CD4-positive, alpha-beta T cell (primary cell): ENCODE results near the gene ITLN2. TPM values are rescaled to one million over a fixed set of nuclear protein-coding genes. Genes with fewer than 3 reads are reported as not detected.
"Not testable (repeated sequence)": the region's sequence is repeated elsewhere in the genome, so short reads cannot be mapped to it uniquely, and the experiment has no call there.

ENCODE experiments used
- ATAC-seq: fragments of 200-7000 bp; cut with Tn5 transposase; one replicate; pipeline ENCODE4 v1.10.0; 2022; ENCODE audit warnings: mild to moderate bottlenecking; ENCODE audit not compliant: poor library complexity
- CTCF ChIA-PET: fragments of 350-600 bp; sonication (Branson Sonifier 250); formaldehyde crosslinking; loops from one replicate; lab custom pipeline; 2021; ENCODE audit warnings: antibody characterized with exemption, inconsistent platforms; lab: Charles Lee
- POLR2A ChIA-PET: fragments of 350-600 bp; sonication (Branson Sonifier 250); formaldehyde crosslinking; loops from one replicate; lab custom pipeline; 2021; ENCODE audit warnings: antibody characterized with exemption, inconsistent platforms; lab: Charles Lee
- DNase-seq, 14 experiments: peaks; one replicate each; pipeline ENCODE4 v3.0.0-alpha.2; 2013 to 2020; ENCODE audit warnings: mixed read lengths in 2 of 14
- H3K27ac ChIP-seq, 2 donors: one replicate each; pipeline versions ENCODE4 v1.5.1 to v1.7.0; 2013; ENCODE audit warnings: low read length in 2 of 2, low read depth in 1 of 2, mild to moderate bottlenecking in 1 of 2
- H3K27me3 ChIP-seq, 2 experiments: 1 replicate in 1 of 2; 2 replicates in 1 of 2; pipeline versions ENCODE4 v1.6.1 to v1.7.0; 2013; ENCODE audit warnings: low read length in 2 of 2, control low read depth in 1 of 2, mild to moderate bottlenecking in 1 of 2, moderate library complexity in 1 of 2; ENCODE audit not compliant: insufficient read depth in 2 of 2, control insufficient read depth in 1 of 2
- H3K36me3 ChIP-seq: one replicate; pipeline ENCODE4 v1.6.1; 2013; ENCODE audit warnings: low read length, control low read depth; ENCODE audit not compliant: insufficient read depth
- H3K4me1 ChIP-seq: one replicate; pipeline ENCODE4 v1.6.1; 2013; ENCODE audit warnings: low read length, control low read depth; ENCODE audit not compliant: insufficient read depth
- H3K4me3 ChIP-seq: one replicate; pipeline ENCODE4 v1.5.1; 2013; ENCODE audit warnings: mild to moderate bottlenecking, low read length, moderate library complexity
- H3K9me3 ChIP-seq, 2 experiments: 1 replicate in 1 of 2; 2 replicates in 1 of 2; pipeline versions ENCODE4 v1.6.1 to v1.7.0; 2013; ENCODE audit warnings: low read length in 2 of 2, mild to moderate bottlenecking in 2 of 2, control low read depth in 1 of 2, moderate library complexity in 1 of 2; ENCODE audit not compliant: control insufficient read depth in 1 of 2, insufficient read depth in 1 of 2
- H3K27ac Mint-ChIP-seq: one replicate; pipeline ENCODE4 v1.8.0; 2020; ENCODE audit warnings: mixed read lengths
- H3K27me3 Mint-ChIP-seq: one replicate; pipeline ENCODE4 v1.8.0; 2021; ENCODE audit warnings: mixed read lengths
- H3K36me3 Mint-ChIP-seq: one replicate; pipeline ENCODE4 v1.8.0; 2021; ENCODE audit warnings: low read depth, mixed read lengths
- H3K4me1 Mint-ChIP-seq: one replicate; pipeline ENCODE4 v1.8.0; 2021; ENCODE audit warnings: low read depth, mixed read lengths
- H3K4me3 Mint-ChIP-seq: one replicate; pipeline ENCODE4 v1.8.0; 2020; ENCODE audit warnings: mild to moderate bottlenecking, mixed read lengths
- H3K9me3 Mint-ChIP-seq: one replicate; pipeline ENCODE4 v1.8.0; 2020; ENCODE audit warnings: mixed read lengths
- intact Hi-C, 2 experiments: fragments of 100-400 bp; cut with DNase I in 1 of 2; cut with micrococcal nuclease in 1 of 2; formaldehyde crosslinking; loops; one replicate each; pipeline versions ENCODE4 v1.15.1 to v1.9.0; 2023 to 2025; cut with DNase I, micrococcal nuclease
- total RNA-seq, 174 experiments: library from RNA in 2 of 174; stranded (reverse) in 2 of 174; gene quantifications; one replicate each; pipeline ENCODE4 v1.2.3 and lab custom pipeline; 2021 to 2026
- TF ChIP-seq, protein P1 (sequence below): fragments of 200-600 bp; IDR thresholded peaks from one replicate; pipeline ENCODE4 v1.8.0; 2022; ENCODE audit warnings: antibody characterized with exemption, mild to moderate bottlenecking

Gene ITLN2
- total RNA-seq, 2 experiments from 2014 or later = not detected

- H3K4me3 ChIP-seq = no peak overlapping the region
- no peak for ATAC-seq
- H3K9me3 Mint-ChIP-seq = no peaks in the 10 kb centered on the region
- intact Hi-C loops = loop anchor here in 1 of 2 experiments (2.0 to 5.0 kb wide), 2 partner anchors 41 to 145 kb away; partner anchors contain the start of gene TSTD1
- no peak for DNase-seq
- no peaks in the 10 kb centered on the region for H3K27me3 ChIP-seq
- POLR2A ChIA-PET = interaction anchor here (1.6 kb wide), 1 partner anchor 103 kb away, joined by 5 read pairs; no protein-coding TSS in a partner anchor
- no peak overlapping the region for H3K27ac Mint-ChIP-seq
- no peak overlapping the region for H3K27ac ChIP-seq
- H3K4me3 Mint-ChIP-seq = no peak overlapping the region
- H3K27me3 Mint-ChIP-seq = no peaks in the 10 kb centered on the region
- peaks cover 31% of the 10 kb centered on the region for H3K36me3 Mint-ChIP-seq
- CTCF ChIA-PET = interaction anchor here (0.9 to 2.7 kb wide), 2 partner anchors 75 to 102 kb away, joined by 3 to 46 read pairs; partner anchors contain the start of gene KLHDC9
- TF ChIP-seq, protein P1, sequence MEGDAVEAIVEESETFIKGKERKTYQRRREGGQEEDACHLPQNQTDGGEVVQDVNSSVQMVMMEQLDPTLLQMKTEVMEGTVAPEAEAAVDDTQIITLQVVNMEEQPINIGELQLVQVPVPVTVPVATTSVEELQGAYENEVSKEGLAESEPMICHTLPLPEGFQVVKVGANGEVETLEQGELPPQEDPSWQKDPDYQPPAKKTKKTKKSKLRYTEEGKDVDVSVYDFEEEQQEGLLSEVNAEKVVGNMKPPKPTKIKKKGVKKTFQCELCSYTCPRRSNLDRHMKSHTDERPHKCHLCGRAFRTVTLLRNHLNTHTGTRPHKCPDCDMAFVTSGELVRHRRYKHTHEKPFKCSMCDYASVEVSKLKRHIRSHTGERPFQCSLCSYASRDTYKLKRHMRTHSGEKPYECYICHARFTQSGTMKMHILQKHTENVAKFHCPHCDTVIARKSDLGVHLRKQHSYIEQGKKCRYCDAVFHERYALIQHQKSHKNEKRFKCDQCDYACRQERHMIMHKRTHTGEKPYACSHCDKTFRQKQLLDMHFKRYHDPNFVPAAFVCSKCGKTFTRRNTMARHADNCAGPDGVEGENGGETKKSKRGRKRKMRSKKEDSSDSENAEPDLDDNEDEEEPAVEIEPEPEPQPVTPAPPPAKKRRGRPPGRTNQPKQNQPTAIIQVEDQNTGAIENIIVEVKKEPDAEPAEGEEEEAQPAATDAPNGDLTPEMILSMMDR = no peak
- H3K9me3 ChIP-seq = no peaks in the 10 kb centered on the region
- H3K4me1 Mint-ChIP-seq = no peaks in the 10 kb centered on the region
- H3K36me3 ChIP-seq = peaks cover 33% of the 10 kb centered on the region
- H3K4me1 ChIP-seq = peaks cover 5% of the 10 kb centered on the region
These were observed 41.6 kb upstream of the ITLN2 start for GRCh38 chr1:160996178-160996577.

- Histone ChIP-seq H3K27me3 (no peaks in the 10 kb centered on the region), H3K27ac (no peak overlapping the region), H3K36me3 (peaks cover 8% of the 10 kb centered on the region), H3K9me3 (no peaks in the 10 kb centered on the region), H3K4me1 (peaks cover 11% of the 10 kb centered on the region), H3K4me3 (no peak overlapping the region)
- intact Hi-C loops = no loop called here
- H3K9me3 Mint-ChIP-seq = no peaks in the 10 kb centered on the region
- ChIA-PET POLR2A (interaction anchor here (0.6 kb wide), 2 partner anchors 32 to 105 kb away, joined by 3 read pairs; no protein-coding TSS in a partner anchor), CTCF (no interaction called here)
- H3K36me3 Mint-ChIP-seq = peaks cover 10% of the 10 kb centered on the region
- H3K27ac Mint-ChIP-seq = no peak overlapping the region
- ATAC-seq = no peak
- H3K27me3 Mint-ChIP-seq = no peaks in the 10 kb centered on the region
- TF ChIP-seq, protein P1 = peak; percentile 31
- DNase-seq = peak in 3 of 14 experiments; percentile 22 to 31 (median 25)
- peaks cover 8% of the 10 kb centered on the region for H3K4me1 Mint-ChIP-seq
- no peak overlapping the region for H3K4me3 Mint-ChIP-seq
These were observed 39.1 kb upstream of the ITLN2 start for GRCh38 chr1:160993544-160994193.

- DNase-seq, H3K4me1 Mint-ChIP-seq, H3K9me3 ChIP-seq, H3K4me3 ChIP-seq, H3K27me3 ChIP-seq, ATAC-seq, H3K27me3 Mint-ChIP-seq, H3K36me3 Mint-ChIP-seq, H3K9me3 Mint-ChIP-seq, H3K36me3 ChIP-seq, H3K4me3 Mint-ChIP-seq, POLR2A ChIA-PET, H3K4me1 ChIP-seq, H3K27ac Mint-ChIP-seq, intact Hi-C loops, H3K27ac ChIP-seq: not testable (repeated sequence)
- CTCF ChIA-PET = interaction anchor here (1.3 kb wide), 1 partner anchor 317 kb away, joined by 5 read pairs; no protein-coding TSS in a partner anchor
These were observed 37.4 kb upstream of the ITLN2 start for GRCh38 chr1:160992036-160992435.
